SU-DHL-6 (cell line): Measurements from ENCODE around the gene DIS3L2.

ENCODE experiments used
- EZH2phosphoT487 ChIP-seq: fragments of 200-600 bp; sonication (generic), shearing (Covaris generic); conservative IDR thresholded peaks from 2 replicates; pipeline ENCODE4 v1.6.1; 2018; ENCODE audit warnings: mild to moderate bottlenecking, antibody characterized with exemption, low read length, moderate library complexity, mixed read lengths
- TF ChIP-seq, protein P1 (sequence below): fragments of 200-600 bp; sonication (generic); IDR thresholded peaks from one replicate; pipeline ENCODE4 v1.5.1; 2017; ENCODE audit warnings: antibody characterized with exemption, mild to moderate bottlenecking, low read length, moderate library complexity; ENCODE audit not compliant: insufficient read depth, poor library complexity, severe bottlenecking

GRCh38 chr2:232280341-232280740 is 318.8 kb downstream of the DIS3L2 start:
- TF ChIP-seq EZH2phosphoT487, result no peak
- TF ChIP-seq, protein P1, sequence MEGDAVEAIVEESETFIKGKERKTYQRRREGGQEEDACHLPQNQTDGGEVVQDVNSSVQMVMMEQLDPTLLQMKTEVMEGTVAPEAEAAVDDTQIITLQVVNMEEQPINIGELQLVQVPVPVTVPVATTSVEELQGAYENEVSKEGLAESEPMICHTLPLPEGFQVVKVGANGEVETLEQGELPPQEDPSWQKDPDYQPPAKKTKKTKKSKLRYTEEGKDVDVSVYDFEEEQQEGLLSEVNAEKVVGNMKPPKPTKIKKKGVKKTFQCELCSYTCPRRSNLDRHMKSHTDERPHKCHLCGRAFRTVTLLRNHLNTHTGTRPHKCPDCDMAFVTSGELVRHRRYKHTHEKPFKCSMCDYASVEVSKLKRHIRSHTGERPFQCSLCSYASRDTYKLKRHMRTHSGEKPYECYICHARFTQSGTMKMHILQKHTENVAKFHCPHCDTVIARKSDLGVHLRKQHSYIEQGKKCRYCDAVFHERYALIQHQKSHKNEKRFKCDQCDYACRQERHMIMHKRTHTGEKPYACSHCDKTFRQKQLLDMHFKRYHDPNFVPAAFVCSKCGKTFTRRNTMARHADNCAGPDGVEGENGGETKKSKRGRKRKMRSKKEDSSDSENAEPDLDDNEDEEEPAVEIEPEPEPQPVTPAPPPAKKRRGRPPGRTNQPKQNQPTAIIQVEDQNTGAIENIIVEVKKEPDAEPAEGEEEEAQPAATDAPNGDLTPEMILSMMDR, result no peak
